Measurements from ENCODE around the gene FANCM.

DNA sequence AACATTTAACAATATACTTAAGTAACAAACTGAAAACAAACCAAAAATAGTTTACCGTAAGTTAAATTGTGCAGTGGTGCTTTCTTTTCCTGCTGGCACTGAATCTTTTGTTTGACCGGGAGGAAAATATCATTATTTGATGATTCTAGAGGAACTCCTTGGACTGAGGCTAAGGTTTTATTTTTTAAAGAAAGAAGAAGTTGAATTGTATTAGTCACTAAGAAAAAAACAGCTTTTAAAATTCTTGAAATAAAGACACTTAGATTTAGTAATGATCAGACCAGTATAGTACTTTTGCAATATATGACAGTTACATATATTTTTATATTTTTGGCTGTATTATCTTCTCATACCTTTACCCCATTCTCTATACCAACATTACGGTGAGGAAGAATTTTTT lies 107.0 kb downstream of the FANCM start:
- TF ChIP-seq POLR2A (IDR thresholded peaks at IDR 0.05; ENCODE audit: low read length) (no peak), GATA1 (IDR thresholded peaks at IDR 0.05; ENCODE audit: low read depth, low read length) (no peak)
